OCI-LY3 (cell line): Measurements from ENCODE around the gene BASP1.

Source experiments
- CTCF ChIP-seq: fragments of 200-600, 300-600 bp; sonication (generic); IDR thresholded peaks from 2 replicates; pipeline ENCODE4 v1.5.1; 2014; ENCODE audit warnings: antibody characterized with exemption, low read length, low read depth
- EZH2phosphoT487 ChIP-seq: fragments of 200-600 bp; shearing (Covaris generic); IDR thresholded peaks from 2 replicates; pipeline ENCODE4 v1.6.1; 2018; ENCODE audit warnings: antibody characterized with exemption, mixed run types, low read depth

GRCh38 chr5:17216974-17217492 lies 398 bp upstream of the BASP1 start:
- no peak for TF ChIP-seq CTCF
- no peak for TF ChIP-seq EZH2phosphoT487
